Common myeloid progenitor, CD34-positive (primary cell): ENCODE results near the gene ADCY2.

Source experiments
- CTCF ChIA-PET: fragments of 350-600 bp; sonication (Branson Sonifier 250); formaldehyde crosslinking; loops from one replicate; lab custom pipeline; 2021; ENCODE audit warnings: antibody characterized with exemption; lab: Charles Lee
- POLR2A ChIA-PET: fragments of 350-600 bp; sonication (Branson Sonifier 250); formaldehyde crosslinking; loops from one replicate; lab custom pipeline; 2021; ENCODE audit warnings: antibody characterized with exemption; lab: Charles Lee
- DNase-seq, 3 donors: peaks; one replicate each; pipeline versions ENCODE4 v3.0.0 to v3.0.0-alpha.2; 2013
- H3K27ac ChIP-seq, 2 experiments: 1 replicate in 1 of 2; 2 replicates in 1 of 2; pipeline ENCODE4 v1.7.0; 2013; ENCODE audit warnings: inconsistent platforms in 2 of 2, low read length in 2 of 2, mild to moderate bottlenecking in 2 of 2, low read depth in 1 of 2, moderate library complexity in 1 of 2; ENCODE audit not compliant: severe bottlenecking in 2 of 2, insufficient read depth in 1 of 2, poor library complexity in 1 of 2
- H3K27me3 ChIP-seq, 5 experiments: replicated peaks in 2 of 5; 1 replicate in 3 of 5; 2 replicates in 2 of 5; pipeline versions ENCODE4 v1.6.1 to v1.7.0; 2013; ENCODE audit warnings: low read length in 4 of 5, mild to moderate bottlenecking in 2 of 5, moderate library complexity in 2 of 5, inconsistent platforms in 1 of 5; ENCODE audit not compliant: insufficient read depth in 5 of 5, control insufficient read depth in 4 of 5
- H3K36me3 ChIP-seq, 4 experiments: 1 replicate in 2 of 4; 2 replicates in 2 of 4; pipeline versions ENCODE4 v1.6.1 to v1.7.0; 2013; ENCODE audit warnings: low read length in 3 of 4, control low read depth in 1 of 4, mild to moderate bottlenecking in 1 of 4; ENCODE audit not compliant: control insufficient read depth in 4 of 4, insufficient read depth in 4 of 4
- H3K4me1 ChIP-seq, 4 experiments: 1 replicate in 3 of 4; 2 replicates in 1 of 4; pipeline versions ENCODE4 v1.6.1 to v1.7.1; 2013; ENCODE audit warnings: low read length in 3 of 4, mild to moderate bottlenecking in 3 of 4, control low read depth in 1 of 4, inconsistent platforms in 1 of 4, moderate library complexity in 1 of 4; ENCODE audit not compliant: control insufficient read depth in 4 of 4, insufficient read depth in 4 of 4; ENCODE audit errors: control extremely low read depth in 1 of 4
- H3K4me3 ChIP-seq, 7 experiments: 1 replicate in 4 of 7; 2 replicates in 3 of 7; pipeline versions ENCODE4 v1.5.1 to v1.7.0; 2013; ENCODE audit warnings: mild to moderate bottlenecking in 7 of 7, low read length in 6 of 7, moderate library complexity in 6 of 7, inconsistent platforms in 2 of 7, low read depth in 2 of 7, control low read depth in 1 of 7; ENCODE audit not compliant: insufficient read depth in 4 of 7, control insufficient read depth in 1 of 7; ENCODE audit errors: extremely low read depth in 1 of 7
- H3K9me3 ChIP-seq, 5 experiments: 1 replicate in 4 of 5; 2 replicates in 1 of 5; pipeline versions ENCODE4 v1.6.1 to v1.7.1; 2013; ENCODE audit warnings: low read length in 4 of 5, mild to moderate bottlenecking in 2 of 5, inconsistent platforms in 1 of 5, low read depth in 1 of 5, moderate library complexity in 1 of 5; ENCODE audit not compliant: control insufficient read depth in 4 of 5, insufficient read depth in 2 of 5; ENCODE audit errors: control extremely low read depth in 1 of 5
- WGBS: methylation state at CpG from one replicate; pipeline ENCODE4 v1.1.5; 2013; ENCODE audit not compliant: insufficient coverage; 5-methylcytosine and 5-hydroxymethylcytosine counted together

Gene ADCY2

DNA sequence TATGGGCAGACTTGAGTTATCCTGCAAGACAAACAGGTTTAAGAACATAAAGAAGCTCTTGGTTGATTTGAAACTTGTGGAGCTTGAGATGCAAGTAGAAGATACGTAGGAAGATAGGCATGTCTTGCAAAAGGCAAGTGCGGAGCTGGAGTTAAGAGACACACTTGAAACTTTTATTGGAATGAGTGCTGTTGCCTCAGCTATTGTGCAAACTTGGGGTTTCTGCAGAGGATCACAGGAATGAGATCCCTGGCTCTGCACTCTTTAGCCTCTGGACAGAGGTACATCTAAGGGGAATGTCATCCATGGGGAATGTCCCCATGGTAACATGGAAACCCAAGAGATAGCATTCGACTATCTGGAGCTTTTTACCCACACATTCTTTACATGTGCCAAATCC is 121.1 kb downstream of the ADCY2 start:
- POLR2A ChIA-PET: no interaction called here
- CTCF ChIA-PET: no interaction called here

DNA sequence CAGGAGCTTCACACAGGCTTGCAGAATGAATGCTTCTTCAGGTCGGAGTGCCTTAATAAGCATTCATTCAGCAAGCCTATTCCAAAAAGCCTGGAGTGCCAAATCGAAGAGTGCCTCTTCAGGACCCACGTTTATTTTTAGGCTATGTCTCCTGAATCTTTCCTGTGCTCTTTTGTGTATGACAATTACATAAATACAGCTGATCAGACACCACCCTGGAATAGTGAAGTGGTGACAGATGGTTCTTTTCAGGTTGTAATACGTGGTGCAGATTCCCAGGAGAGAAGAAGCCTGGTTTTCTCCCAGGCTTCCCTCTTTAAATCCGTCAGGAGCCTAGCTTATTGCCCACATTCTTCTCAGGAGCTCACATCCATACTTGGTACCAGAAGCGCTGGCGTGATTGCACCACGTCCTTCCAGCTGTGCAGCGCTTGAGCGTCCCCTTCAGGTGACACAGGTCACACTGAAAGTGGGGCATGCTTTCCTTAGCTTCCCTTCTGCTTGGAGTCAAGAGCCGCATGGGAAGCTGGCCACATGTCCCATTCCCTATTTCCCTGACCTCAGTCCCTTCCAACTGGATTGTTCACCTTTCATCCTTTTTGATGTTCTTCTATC is 123.1 kb downstream of the ADCY2 start:
- DNase-seq: peak in 2 of 3 donors; percentile 1
- WGBS: 68% methylated on average over 11 of the region's 11 CpGs
- ChIA-PET POLR2A (no interaction called here), CTCF (interaction anchor here (1.3 kb wide), 1 partner anchor 20 kb away, joined by 4 read pairs; no protein-coding TSS in a partner anchor)
- H3K4me1 ChIP-seq: no peaks in the 10 kb centered on the region
- H3K36me3 ChIP-seq: no peaks in the 10 kb centered on the region
- H3K27me3 ChIP-seq: no peaks in the 10 kb centered on the region
- H3K4me3 ChIP-seq: no peak overlapping the region
- no peak overlapping the region for H3K27ac ChIP-seq
- no peaks in the 10 kb centered on the region for H3K9me3 ChIP-seq

More for the DNA sequence above, 121.1 kb downstream of the ADCY2 start:
- 90% methylated on average over 2 of the region's 3 CpGs for WGBS
- no peak for DNase-seq
- Histone ChIP-seq H3K4me3 (no peak overlapping the region), H3K9me3 (no peaks in the 10 kb centered on the region), H3K36me3 (no peaks in the 10 kb centered on the region), H3K4me1 (no peaks in the 10 kb centered on the region), H3K27ac (no peak overlapping the region), H3K27me3 (no peaks in the 10 kb centered on the region)

DNA sequence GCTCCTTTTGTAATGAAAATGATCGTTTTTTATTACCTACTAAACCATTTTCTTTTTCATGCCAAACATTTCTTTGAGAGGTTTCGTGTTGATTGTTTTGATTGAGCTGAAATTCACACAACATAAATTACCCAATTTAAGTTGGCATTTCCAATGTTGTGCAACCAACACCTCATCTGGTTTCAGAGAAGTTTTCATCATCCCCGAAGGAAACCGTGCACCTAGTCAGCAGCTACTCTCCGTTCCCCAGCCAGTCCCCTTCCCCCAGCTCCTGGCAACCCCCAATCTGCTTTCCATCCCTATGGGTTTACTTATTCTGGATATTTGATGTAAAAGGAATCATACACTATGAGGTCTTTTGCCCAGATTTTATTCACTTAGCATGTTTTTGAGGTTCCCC is 123.6 kb downstream of the ADCY2 start:
- Histone ChIP-seq H3K4me1 (no peaks in the 10 kb centered on the region), H3K4me3 (no peak overlapping the region), H3K27ac (no peak overlapping the region), H3K27me3 (no peaks in the 10 kb centered on the region), H3K9me3 (no peaks in the 10 kb centered on the region), H3K36me3 (no peaks in the 10 kb centered on the region)
- no peak for DNase-seq
- POLR2A ChIA-PET: no interaction called here
- CTCF ChIA-PET: interaction anchor here (1.3 kb wide), 1 partner anchor 20 kb away, joined by 4 read pairs; no protein-coding TSS in a partner anchor
- WGBS: no CpG with 5 or more reads among the region's 5 CpGs

DNA sequence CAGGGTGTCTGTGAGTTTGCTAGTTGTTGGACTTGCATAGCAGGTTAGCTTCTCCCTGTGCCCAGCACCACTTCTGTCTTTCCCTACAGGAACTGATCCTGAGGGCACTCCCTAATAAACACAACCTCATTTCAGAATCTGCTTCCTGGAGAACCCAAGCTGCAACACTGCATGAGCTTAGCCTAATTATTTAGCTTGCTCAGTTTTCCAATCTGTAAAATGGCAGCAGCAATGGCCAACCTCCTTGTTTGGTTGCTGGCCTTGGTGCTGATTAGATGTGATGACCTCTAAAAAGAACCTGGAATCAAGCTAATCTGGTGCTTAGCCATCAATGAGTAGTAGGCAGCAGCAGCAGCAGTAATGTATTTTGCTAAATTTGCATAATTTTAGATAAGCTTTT is 133.9 kb downstream of the ADCY2 start:
- Histone ChIP-seq H3K27ac (no peak overlapping the region), H3K4me1 (no peaks in the 10 kb centered on the region), H3K27me3 (no peaks in the 10 kb centered on the region), H3K36me3 (no peaks in the 10 kb centered on the region), H3K4me3 (no peak overlapping the region), H3K9me3 (no peaks in the 10 kb centered on the region)
- ChIA-PET CTCF (interaction anchor here (1.3 kb wide), 1 partner anchor 18 kb away, joined by 3 read pairs; no protein-coding TSS in a partner anchor), POLR2A (no interaction called here)
- DNase-seq: no peak

DNA sequence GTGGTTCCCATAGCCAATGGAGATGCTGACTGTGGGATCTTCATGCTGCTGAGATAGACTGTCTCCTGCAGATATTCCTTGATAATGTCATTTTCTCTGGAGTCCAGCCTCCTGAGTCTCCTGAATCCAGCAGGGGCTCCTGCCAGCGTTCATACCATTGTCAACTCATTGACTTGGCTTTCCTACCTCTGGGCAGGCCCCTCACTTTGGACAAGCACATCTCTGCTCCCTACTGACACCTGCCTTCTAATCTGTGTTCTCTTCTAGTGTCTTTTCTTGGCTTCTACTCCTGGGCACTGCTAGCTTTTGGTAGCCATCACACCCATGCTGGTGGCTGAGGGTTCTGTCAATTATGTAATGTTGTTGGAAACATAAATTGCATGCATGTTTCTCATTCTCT is 138.0 kb downstream of the ADCY2 start:
- H3K4me1 ChIP-seq: no peaks in the 10 kb centered on the region
- CTCF ChIA-PET: no interaction called here
- H3K27ac ChIP-seq: no peak overlapping the region
- H3K9me3 ChIP-seq: no peaks in the 10 kb centered on the region
- no peaks in the 10 kb centered on the region for H3K27me3 ChIP-seq
- no peak for DNase-seq
- POLR2A ChIA-PET: no interaction called here
- no peak overlapping the region for H3K4me3 ChIP-seq
- 88% methylated on average over 1 of the region's 1 CpG for WGBS
- H3K36me3 ChIP-seq: no peaks in the 10 kb centered on the region

DNA sequence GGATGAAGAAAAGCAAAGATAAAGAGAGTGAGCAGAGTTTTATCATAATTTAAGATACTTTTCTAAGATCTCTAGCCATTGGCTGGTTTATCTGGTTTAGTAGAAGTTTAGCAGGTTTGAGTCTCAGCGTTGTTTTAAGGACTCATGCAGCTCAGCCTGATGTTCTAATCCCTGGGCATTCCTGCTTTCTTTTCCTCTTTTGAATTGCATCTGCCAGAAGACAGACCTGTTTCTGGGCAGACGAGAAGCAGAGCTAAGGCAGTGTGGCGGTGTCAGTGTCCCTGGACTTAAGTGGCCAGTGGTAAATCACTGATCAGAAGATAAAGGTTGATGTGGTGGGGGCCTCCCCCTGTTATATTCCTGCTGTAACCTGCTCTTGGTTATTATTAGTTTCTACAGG is 138.6 kb downstream of the ADCY2 start:
- Histone ChIP-seq H3K4me1 (no peaks in the 10 kb centered on the region), H3K27ac (no peak overlapping the region), H3K27me3 (no peaks in the 10 kb centered on the region), H3K36me3 (no peaks in the 10 kb centered on the region), H3K9me3 (no peaks in the 10 kb centered on the region), H3K4me3 (no peak overlapping the region)
- POLR2A ChIA-PET: no interaction called here
- WGBS: 100% methylated on average over 1 of the region's 3 CpGs
- CTCF ChIA-PET: interaction anchor here (0.6 kb wide), 1 partner anchor 1689 kb away, joined by 3 read pairs; no protein-coding TSS in a partner anchor
- DNase-seq: no peak

DNA sequence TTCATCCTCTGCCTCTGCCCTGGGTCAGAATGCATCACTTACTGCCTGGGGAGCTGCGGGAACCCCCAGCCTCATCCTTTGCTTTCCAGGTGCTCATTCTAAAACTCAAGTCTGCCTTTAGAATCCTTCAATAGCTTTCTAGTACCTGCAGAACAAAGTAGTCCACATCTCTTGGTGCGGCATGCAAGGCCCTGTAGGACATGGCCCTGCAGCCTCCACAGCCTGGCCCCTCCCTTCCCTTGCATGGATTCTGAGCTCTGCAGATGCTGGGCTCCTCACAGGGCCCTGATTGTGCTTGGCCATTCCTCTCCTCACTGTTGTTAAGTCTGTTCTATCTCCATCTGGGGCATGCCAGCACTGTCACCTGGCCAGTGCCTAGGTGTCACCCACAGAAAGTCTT is 141.6 kb downstream of the ADCY2 start:
- WGBS: 95% methylated on average over 2 of the region's 2 CpGs
- peaks cover 0 to 2% (median 0%) of the 10 kb centered on the region in 5 experiments for H3K27me3 ChIP-seq
- no peak overlapping the region for H3K4me3 ChIP-seq
- no peak overlapping the region for H3K27ac ChIP-seq
- no peaks in the 10 kb centered on the region for H3K4me1 ChIP-seq
- no peak for DNase-seq
- H3K9me3 ChIP-seq: no peaks in the 10 kb centered on the region
- H3K36me3 ChIP-seq: no peaks in the 10 kb centered on the region
- CTCF ChIA-PET: no interaction called here
- POLR2A ChIA-PET: no interaction called here
